ENCODE results near the gene AMIGO3. TPM values are rescaled to one million over a fixed set of nuclear protein-coding genes. Genes with fewer than 3 reads are reported as not detected.

AMIGO3 gene
- total and polyA plus RNA-seq, 4 donors, result 0.11 to 1.1 TPM; not detected in 2

DNA sequence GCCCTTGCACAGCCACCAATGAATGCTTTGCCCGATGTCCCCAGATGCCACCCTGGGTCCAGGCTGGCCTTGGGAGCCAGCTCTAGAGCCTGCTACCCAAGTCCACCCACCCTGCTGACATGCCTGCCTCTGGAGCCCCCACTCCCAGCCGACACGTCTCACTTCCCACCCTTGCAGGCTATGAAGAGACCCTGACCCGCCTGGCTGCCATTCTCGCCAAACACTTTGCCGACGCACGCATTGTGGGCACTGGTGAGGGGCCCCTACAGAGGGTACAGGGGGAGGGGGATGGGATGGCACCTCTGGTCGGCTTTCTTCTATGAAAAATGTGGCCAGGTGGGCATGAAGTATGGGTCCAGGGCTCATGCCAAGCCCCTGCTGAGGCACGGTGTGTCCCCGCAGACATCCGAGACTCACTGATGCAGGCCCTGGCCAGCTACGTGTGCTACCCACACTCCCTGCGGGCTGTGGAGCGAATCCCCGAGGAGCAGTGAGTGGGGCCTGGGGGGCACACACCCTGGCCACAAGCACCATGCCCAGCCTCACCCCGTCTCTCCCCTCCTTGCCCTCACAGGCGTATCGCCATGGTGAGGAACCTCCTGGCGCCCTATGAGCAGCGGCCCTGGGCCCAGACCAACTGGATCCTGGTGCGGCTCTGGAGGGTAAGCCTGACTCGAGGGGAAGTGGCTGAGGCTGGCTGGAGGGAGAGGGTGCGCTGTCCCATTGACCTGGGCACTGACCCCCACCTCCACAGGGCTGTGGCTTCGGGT is 6.0 kb downstream of the AMIGO3 start:
- Histone ChIP-seq H3K9ac (ENCODE audit: low read depth in 1 of 2, low read length in 2 of 2) (no peak overlapping the region), H3K27me3 (ENCODE audit: control insufficient read depth in 4 of 4, insufficient read depth in 4 of 4, low read length in 3 of 4) (no peaks in the 10 kb centered on the region), H3K36me3 (ENCODE audit: control insufficient read depth in 4 of 4, insufficient read depth in 3 of 4, low read depth in 1 of 4, low read length in 3 of 4) (peaks cover 6 to 63% (median 25%) of the 10 kb centered on the region in 4 donors), H3K27ac (ENCODE audit: low read depth in 1 of 2, low read length in 2 of 2) (no peak overlapping the region), H3K9me3 (ENCODE audit: control insufficient read depth in 4 of 4, low read length in 3 of 4) (no peaks in the 10 kb centered on the region), H3K4me1 (ENCODE audit: control insufficient read depth in 4 of 4, insufficient read depth in 4 of 4, low read length in 3 of 4) (peaks cover 0 to 2% (median under 1%) of the 10 kb centered on the region in 4 donors), H3K4me3 (ENCODE audit: low read depth in 1 of 3, low read length in 3 of 3) (no peak overlapping the region)
- DNase-seq (ENCODE audit: low spot score), result no peak
- no peak for TF ChIP-seq SP1 (IDR thresholded peaks at IDR 0.05)
- TF ChIP-seq FOXA1 (IDR thresholded peaks at IDR 0.05), result no peak
- no peak for TF ChIP-seq JUND (IDR thresholded peaks at IDR 0.05)
- no peak for TF ChIP-seq CTCF (IDR thresholded peaks at IDR 0.05; ENCODE audit: low read depth, low read length, missing input control)
- no peak for TF ChIP-seq NR2F2 (IDR thresholded peaks at IDR 0.05)
- no peak for TF ChIP-seq EGR1 (IDR thresholded peaks at IDR 0.05; ENCODE audit: low read depth in 2 of 2)
- TF ChIP-seq HNF4G (IDR thresholded peaks at IDR 0.05), result no peak
- TF ChIP-seq, protein P1, sequence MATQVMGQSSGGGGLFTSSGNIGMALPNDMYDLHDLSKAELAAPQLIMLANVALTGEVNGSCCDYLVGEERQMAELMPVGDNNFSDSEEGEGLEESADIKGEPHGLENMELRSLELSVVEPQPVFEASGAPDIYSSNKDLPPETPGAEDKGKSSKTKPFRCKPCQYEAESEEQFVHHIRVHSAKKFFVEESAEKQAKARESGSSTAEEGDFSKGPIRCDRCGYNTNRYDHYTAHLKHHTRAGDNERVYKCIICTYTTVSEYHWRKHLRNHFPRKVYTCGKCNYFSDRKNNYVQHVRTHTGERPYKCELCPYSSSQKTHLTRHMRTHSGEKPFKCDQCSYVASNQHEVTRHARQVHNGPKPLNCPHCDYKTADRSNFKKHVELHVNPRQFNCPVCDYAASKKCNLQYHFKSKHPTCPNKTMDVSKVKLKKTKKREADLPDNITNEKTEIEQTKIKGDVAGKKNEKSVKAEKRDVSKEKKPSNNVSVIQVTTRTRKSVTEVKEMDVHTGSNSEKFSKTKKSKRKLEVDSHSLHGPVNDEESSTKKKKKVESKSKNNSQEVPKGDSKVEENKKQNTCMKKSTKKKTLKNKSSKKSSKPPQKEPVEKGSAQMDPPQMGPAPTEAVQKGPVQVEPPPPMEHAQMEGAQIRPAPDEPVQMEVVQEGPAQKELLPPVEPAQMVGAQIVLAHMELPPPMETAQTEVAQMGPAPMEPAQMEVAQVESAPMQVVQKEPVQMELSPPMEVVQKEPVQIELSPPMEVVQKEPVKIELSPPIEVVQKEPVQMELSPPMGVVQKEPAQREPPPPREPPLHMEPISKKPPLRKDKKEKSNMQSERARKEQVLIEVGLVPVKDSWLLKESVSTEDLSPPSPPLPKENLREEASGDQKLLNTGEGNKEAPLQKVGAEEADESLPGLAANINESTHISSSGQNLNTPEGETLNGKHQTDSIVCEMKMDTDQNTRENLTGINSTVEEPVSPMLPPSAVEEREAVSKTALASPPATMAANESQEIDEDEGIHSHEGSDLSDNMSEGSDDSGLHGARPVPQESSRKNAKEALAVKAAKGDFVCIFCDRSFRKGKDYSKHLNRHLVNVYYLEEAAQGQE (IDR thresholded peaks at IDR 0.05), result no peak
- TF ChIP-seq TAF1 (conservative IDR thresholded peaks at IDR 0.05), result no peak
- TF ChIP-seq HNF4A (conservative IDR thresholded peaks at IDR 0.05), result no peak
- no peak for TF ChIP-seq MAX (IDR thresholded peaks at IDR 0.05)
- TF ChIP-seq GABPA (IDR thresholded peaks at IDR 0.05 in 1 of 2, conservative IDR thresholded peaks at IDR 0.05 in 1 of 2), result no peak
- no peak for TF ChIP-seq ZBTB33 (IDR thresholded peaks at IDR 0.05)
- no peak for TF ChIP-seq FOXA2 (IDR thresholded peaks at IDR 0.05)
- TF ChIP-seq RXRA (IDR thresholded peaks at IDR 0.05), result no peak
- TF ChIP-seq YY1 (IDR thresholded peaks at IDR 0.05), result no peak
- no peak for TF ChIP-seq RAD21 (IDR thresholded peaks at IDR 0.05)
- 95% methylated on average over 25 of the region's 25 CpGs for WGBS
